ENCODE data around the gene SGCA.

DNA sequence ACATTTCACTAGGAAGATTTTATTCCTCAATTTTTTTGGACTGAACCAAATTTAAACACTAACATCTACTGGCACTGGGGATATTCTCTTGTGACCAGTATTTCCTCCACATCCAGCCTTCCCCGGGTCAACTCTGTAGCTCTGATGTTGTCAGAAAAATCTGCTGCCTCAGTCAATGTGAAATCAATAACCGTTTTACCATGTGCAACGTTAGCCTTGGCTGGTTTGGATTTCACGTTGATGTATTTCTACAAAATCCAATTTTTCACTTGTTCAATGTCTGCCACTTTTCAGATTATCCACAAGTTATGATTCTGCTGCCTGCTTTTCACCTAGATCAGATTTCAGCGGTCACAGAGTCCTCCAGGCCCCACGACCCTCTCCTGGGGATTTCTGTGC, 7.1 kb downstream of the SGCA start:
- no peak for TF ChIP-seq CTCF (IDR thresholded peaks at IDR 0.05; ENCODE audit: extremely low read depth in 1 of 2, insufficient read depth in 1 of 2, low read depth in 1 of 2, low read length in 2 of 2)
- TF ChIP-seq EZH2 (IDR thresholded peaks at IDR 0.05; ENCODE audit: borderline replicate concordance, low read depth, low read length, severe bottlenecking), result no peak
- TF ChIP-seq POLR2A (IDR thresholded peaks at IDR 0.05; ENCODE audit: low read depth, low read length), result no peak

Data from endothelial cell of umbilical vein (primary cell).